ENCODE results near the gene REELD1.

- TF ChIP-seq, protein P1, sequence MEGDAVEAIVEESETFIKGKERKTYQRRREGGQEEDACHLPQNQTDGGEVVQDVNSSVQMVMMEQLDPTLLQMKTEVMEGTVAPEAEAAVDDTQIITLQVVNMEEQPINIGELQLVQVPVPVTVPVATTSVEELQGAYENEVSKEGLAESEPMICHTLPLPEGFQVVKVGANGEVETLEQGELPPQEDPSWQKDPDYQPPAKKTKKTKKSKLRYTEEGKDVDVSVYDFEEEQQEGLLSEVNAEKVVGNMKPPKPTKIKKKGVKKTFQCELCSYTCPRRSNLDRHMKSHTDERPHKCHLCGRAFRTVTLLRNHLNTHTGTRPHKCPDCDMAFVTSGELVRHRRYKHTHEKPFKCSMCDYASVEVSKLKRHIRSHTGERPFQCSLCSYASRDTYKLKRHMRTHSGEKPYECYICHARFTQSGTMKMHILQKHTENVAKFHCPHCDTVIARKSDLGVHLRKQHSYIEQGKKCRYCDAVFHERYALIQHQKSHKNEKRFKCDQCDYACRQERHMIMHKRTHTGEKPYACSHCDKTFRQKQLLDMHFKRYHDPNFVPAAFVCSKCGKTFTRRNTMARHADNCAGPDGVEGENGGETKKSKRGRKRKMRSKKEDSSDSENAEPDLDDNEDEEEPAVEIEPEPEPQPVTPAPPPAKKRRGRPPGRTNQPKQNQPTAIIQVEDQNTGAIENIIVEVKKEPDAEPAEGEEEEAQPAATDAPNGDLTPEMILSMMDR (IDR thresholded peaks at IDR 0.05; ENCODE audit: low read length), result peak; percentile 10; the same call in 1 of the 2 replicates
- TF ChIP-seq EZH2 (IDR thresholded peaks at IDR 0.05; ENCODE audit: borderline replicate concordance, low read length), result no peak
Measured at GRCh38 chr4:146191766-146192458, 22.4 kb upstream of the REELD1 start.

All from OCI-LY1 (cell line).